Nephron (organoid): ENCODE data around the gene MYH8.

Experiments
- H3K27ac Mint-ChIP-seq, 3 experiments: 2 replicates each; pipeline ENCODE4 v1.8.0; 2020; ENCODE audit warnings: mixed read lengths in 3 of 3, mild to moderate bottlenecking in 2 of 3, moderate library complexity in 1 of 3
- H3K27me3 Mint-ChIP-seq: 2 replicates; pipeline ENCODE4 v1.8.0; 2021; ENCODE audit warnings: low read depth, mild to moderate bottlenecking, moderate library complexity, mixed read lengths
- H3K36me3 Mint-ChIP-seq: 2 replicates; pipeline ENCODE4 v1.8.0; 2020; ENCODE audit warnings: low read depth, mixed read lengths
- H3K4me1 Mint-ChIP-seq: 2 replicates; pipeline ENCODE4 v1.8.0; 2020; ENCODE audit warnings: mixed read lengths
- H3K4me3 Mint-ChIP-seq, 3 experiments: 2 replicates each; pipeline ENCODE4 v1.8.0; 2020; ENCODE audit warnings: mild to moderate bottlenecking in 3 of 3, mixed read lengths in 3 of 3, moderate library complexity in 2 of 3
- H3K9me3 Mint-ChIP-seq: 2 replicates; pipeline ENCODE4 v1.8.0; 2020; ENCODE audit warnings: mixed read lengths
- CTCF ChIP-seq, 3 experiments: fragments of 200-600 bp; sonication (generic); IDR thresholded peaks; one replicate each; pipeline ENCODE4 v1.5.0; 2021; ENCODE audit warnings: antibody characterized with exemption in 3 of 3; ENCODE audit not compliant: unreplicated experiment in 3 of 3

Gene MYH8

GRCh38 chr17:10421900-10422542 is at the start of gene MYH8:
Gene MYH8, minus strand, starts transcription at chr17:10421950. Its CDS starts 1,723 bp downstream, at chr17:10420227.
- H3K4me1 Mint-ChIP-seq: peaks cover 32% of the 10 kb centered on the region
- peak within 1 kb of the TSS in 2 of 3 experiments; percentile 78 to 85 for H3K4me3 Mint-ChIP-seq
- peak within 1 kb of the TSS; percentile 17 to 71 (median 25) for H3K27ac Mint-ChIP-seq
- no peaks in the 10 kb centered on the region for H3K9me3 Mint-ChIP-seq
- no peak for TF ChIP-seq CTCF (IDR thresholded peaks at IDR 0.05; ENCODE audit: unreplicated experiment in 3 of 3)
- no peaks in the 10 kb centered on the region for H3K36me3 Mint-ChIP-seq
- peaks cover 5% of the 10 kb centered on the region for H3K27me3 Mint-ChIP-seq

GRCh38 chr17:10469459-10469858 is 47.7 kb upstream of the MYH8 start, which contains the start of gene MYH4:
Gene MYH4, minus strand, starts transcription at chr17:10469559. Its CDS starts 2,814 bp downstream, at chr17:10466745.
- H3K4me1 Mint-ChIP-seq: no peaks in the 10 kb centered on the region
- no peak within 1 kb of the TSS for H3K4me3 Mint-ChIP-seq
- H3K9me3 Mint-ChIP-seq: no peaks in the 10 kb centered on the region
- H3K27me3 Mint-ChIP-seq: no peaks in the 10 kb centered on the region
- no peaks in the 10 kb centered on the region for H3K36me3 Mint-ChIP-seq
- TF ChIP-seq CTCF (IDR thresholded peaks at IDR 0.05; ENCODE audit: unreplicated experiment in 3 of 3): no peak
- no peak within 1 kb of the TSS for H3K27ac Mint-ChIP-seq

DNA sequence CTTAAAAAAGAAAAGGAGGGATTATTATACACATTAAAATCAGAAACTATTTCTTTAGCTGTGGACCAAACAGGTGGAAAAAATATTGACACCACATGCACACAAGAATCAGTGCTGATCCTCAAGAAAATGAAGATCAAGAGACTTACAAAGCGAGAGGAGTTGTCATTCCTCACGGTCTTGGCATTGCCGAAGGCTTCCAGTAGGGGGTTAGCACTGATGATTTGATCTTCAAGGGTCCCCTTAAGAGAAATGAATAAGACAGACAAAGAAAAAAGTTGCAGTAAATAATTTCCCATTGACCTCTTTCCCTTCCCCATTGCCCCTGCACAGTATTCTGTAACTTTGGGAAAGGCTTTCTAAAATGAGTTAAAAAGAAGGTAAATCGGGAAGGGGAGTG is 41.7 kb upstream of the MYH8 start:
- no peak for TF ChIP-seq CTCF (IDR thresholded peaks at IDR 0.05; ENCODE audit: unreplicated experiment in 3 of 3)
- no peaks in the 10 kb centered on the region for H3K27me3 Mint-ChIP-seq
- H3K27ac Mint-ChIP-seq: no peak overlapping the region
- H3K4me1 Mint-ChIP-seq: no peaks in the 10 kb centered on the region
- no peaks in the 10 kb centered on the region for H3K9me3 Mint-ChIP-seq
- H3K4me3 Mint-ChIP-seq: no peak overlapping the region
- H3K36me3 Mint-ChIP-seq: no peaks in the 10 kb centered on the region

GRCh38 chr17:10460062-10460461 is 38.3 kb upstream of the MYH8 start:
- no peak overlapping the region for H3K27ac Mint-ChIP-seq
- H3K4me3 Mint-ChIP-seq: no peak overlapping the region
- no peak for TF ChIP-seq CTCF (IDR thresholded peaks at IDR 0.05; ENCODE audit: unreplicated experiment in 3 of 3)
- H3K36me3 Mint-ChIP-seq: no peaks in the 10 kb centered on the region
- peaks cover 4% of the 10 kb centered on the region for H3K27me3 Mint-ChIP-seq
- no peaks in the 10 kb centered on the region for H3K9me3 Mint-ChIP-seq
- H3K4me1 Mint-ChIP-seq: no peaks in the 10 kb centered on the region

- no peak overlapping the region for H3K4me3 Mint-ChIP-seq
- TF ChIP-seq CTCF (IDR thresholded peaks at IDR 0.05; ENCODE audit: unreplicated experiment in 3 of 3): no peak
- H3K27ac Mint-ChIP-seq: no peak overlapping the region
- no peaks in the 10 kb centered on the region for H3K9me3 Mint-ChIP-seq
- H3K36me3 Mint-ChIP-seq: no peaks in the 10 kb centered on the region
- H3K27me3 Mint-ChIP-seq: peaks cover 4% of the 10 kb centered on the region
- H3K4me1 Mint-ChIP-seq: no peaks in the 10 kb centered on the region
Observed at GRCh38 chr17:10458701-10459100, 37.0 kb upstream of the MYH8 start.

DNA sequence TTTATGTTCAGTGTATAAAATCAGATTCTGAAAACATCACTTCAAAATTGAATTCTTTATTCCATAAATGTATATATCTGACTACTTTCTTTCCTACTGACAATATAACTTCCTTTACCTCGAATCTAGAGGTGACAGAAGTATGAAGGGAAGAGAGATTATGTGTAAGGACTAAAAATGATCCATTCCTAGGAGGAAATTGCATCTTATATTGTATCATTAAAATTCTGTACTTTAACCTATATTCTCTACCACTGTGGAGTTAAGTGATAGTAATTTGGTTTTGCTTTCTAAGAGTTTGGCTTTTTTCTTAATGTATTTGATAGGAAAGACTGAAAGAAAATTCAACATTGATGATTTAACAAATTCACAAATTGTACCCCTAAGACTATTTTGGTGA is 36.2 kb upstream of the MYH8 start:
- TF ChIP-seq CTCF (IDR thresholded peaks at IDR 0.05; ENCODE audit: unreplicated experiment in 3 of 3): no peak
- peaks cover 1% of the 10 kb centered on the region for H3K4me1 Mint-ChIP-seq
- no peak overlapping the region for H3K27ac Mint-ChIP-seq
- H3K27me3 Mint-ChIP-seq: peaks cover 4% of the 10 kb centered on the region
- H3K36me3 Mint-ChIP-seq: no peaks in the 10 kb centered on the region
- no peak overlapping the region for H3K4me3 Mint-ChIP-seq
- H3K9me3 Mint-ChIP-seq: no peaks in the 10 kb centered on the region
